Measurements from ENCODE around the gene TNPO1.

GRCh38 chr5:72888595-72888994 lies 72.1 kb downstream of the TNPO1 start:
- TF ChIP-seq, protein P1, sequence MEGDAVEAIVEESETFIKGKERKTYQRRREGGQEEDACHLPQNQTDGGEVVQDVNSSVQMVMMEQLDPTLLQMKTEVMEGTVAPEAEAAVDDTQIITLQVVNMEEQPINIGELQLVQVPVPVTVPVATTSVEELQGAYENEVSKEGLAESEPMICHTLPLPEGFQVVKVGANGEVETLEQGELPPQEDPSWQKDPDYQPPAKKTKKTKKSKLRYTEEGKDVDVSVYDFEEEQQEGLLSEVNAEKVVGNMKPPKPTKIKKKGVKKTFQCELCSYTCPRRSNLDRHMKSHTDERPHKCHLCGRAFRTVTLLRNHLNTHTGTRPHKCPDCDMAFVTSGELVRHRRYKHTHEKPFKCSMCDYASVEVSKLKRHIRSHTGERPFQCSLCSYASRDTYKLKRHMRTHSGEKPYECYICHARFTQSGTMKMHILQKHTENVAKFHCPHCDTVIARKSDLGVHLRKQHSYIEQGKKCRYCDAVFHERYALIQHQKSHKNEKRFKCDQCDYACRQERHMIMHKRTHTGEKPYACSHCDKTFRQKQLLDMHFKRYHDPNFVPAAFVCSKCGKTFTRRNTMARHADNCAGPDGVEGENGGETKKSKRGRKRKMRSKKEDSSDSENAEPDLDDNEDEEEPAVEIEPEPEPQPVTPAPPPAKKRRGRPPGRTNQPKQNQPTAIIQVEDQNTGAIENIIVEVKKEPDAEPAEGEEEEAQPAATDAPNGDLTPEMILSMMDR (IDR thresholded peaks at IDR 0.05; ENCODE audit: low read length): no peak
- TF ChIP-seq EZH2 (optimal IDR thresholded peaks at IDR 0.05; ENCODE audit: low read depth, low read length): no peak
